IMR-90 (cell line): ENCODE results near the gene DUSP8.

Source experiments
- CEBPB ChIP-seq: IDR thresholded peaks from 2 replicates; pipeline ENCODE4 v1.6.1; 2012; ENCODE audit warnings: low read depth, low read length, improper control_type of control experiment
- FOS ChIP-seq: fragments of 150-350 bp; IDR thresholded peaks from 2 replicates; pipeline ENCODE4 v1.6.1; 2016; ENCODE audit warnings: low read depth, low read length
- MAFK ChIP-seq: IDR thresholded peaks from 2 replicates; pipeline ENCODE4 v1.6.1; 2012; ENCODE audit warnings: low read depth, low read length, improper control_type of control experiment
- MAZ ChIP-seq: IDR thresholded peaks from 2 replicates; pipeline ENCODE4 v1.6.1; 2012; ENCODE audit warnings: low read depth, mild to moderate bottlenecking, low read length, improper control_type of control experiment, moderate library complexity, borderline replicate concordance
- POLR2A ChIP-seq: IDR thresholded peaks from 2 replicates; pipeline ENCODE4 v1.6.1; 2012; ENCODE audit warnings: mild to moderate bottlenecking, low read depth, low read length
- RAD21 ChIP-seq: IDR thresholded peaks from 2 replicates; pipeline ENCODE4 v1.6.1; 2012; ENCODE audit warnings: low read length, improper control_type of control experiment
- RCOR1 ChIP-seq: IDR thresholded peaks from 2 replicates; pipeline ENCODE4 v1.6.1; 2012; ENCODE audit warnings: mild to moderate bottlenecking, low read length, improper control_type of control experiment; ENCODE audit not compliant: insufficient replicate concordance
- RFX5 ChIP-seq: IDR thresholded peaks from 2 replicates; pipeline ENCODE4 v1.8.0; 2012; ENCODE audit warnings: low read depth, mild to moderate bottlenecking, low read length, moderate library complexity
- SMC3 ChIP-seq: fragments of 150-350 bp; IDR thresholded peaks from 2 replicates; pipeline ENCODE4 v1.6.1; 2016; ENCODE audit warnings: low read depth, mild to moderate bottlenecking, antibody characterized with exemption, low read length, moderate library complexity
- TF ChIP-seq, protein P1 (sequence below): conservative IDR thresholded peaks from 2 replicates; pipeline ENCODE4 v1.5.1; 2012; ENCODE audit warnings: mild to moderate bottlenecking, low read depth, low read length, improper control_type of control experiment
- TF ChIP-seq, protein P2 (sequence below): fragments of 150-350 bp; IDR thresholded peaks from 2 replicates; pipeline ENCODE4 v1.6.1; 2016; ENCODE audit warnings: low read depth, mild to moderate bottlenecking, low read length, moderate library complexity, borderline replicate concordance
- TF ChIP-seq, protein P3 (sequence below): fragments of 150-350 bp; IDR thresholded peaks from 2 replicates; pipeline ENCODE4 v1.6.1; 2017; ENCODE audit warnings: mild to moderate bottlenecking, antibody characterized with exemption, low read length, low read depth

DNA sequence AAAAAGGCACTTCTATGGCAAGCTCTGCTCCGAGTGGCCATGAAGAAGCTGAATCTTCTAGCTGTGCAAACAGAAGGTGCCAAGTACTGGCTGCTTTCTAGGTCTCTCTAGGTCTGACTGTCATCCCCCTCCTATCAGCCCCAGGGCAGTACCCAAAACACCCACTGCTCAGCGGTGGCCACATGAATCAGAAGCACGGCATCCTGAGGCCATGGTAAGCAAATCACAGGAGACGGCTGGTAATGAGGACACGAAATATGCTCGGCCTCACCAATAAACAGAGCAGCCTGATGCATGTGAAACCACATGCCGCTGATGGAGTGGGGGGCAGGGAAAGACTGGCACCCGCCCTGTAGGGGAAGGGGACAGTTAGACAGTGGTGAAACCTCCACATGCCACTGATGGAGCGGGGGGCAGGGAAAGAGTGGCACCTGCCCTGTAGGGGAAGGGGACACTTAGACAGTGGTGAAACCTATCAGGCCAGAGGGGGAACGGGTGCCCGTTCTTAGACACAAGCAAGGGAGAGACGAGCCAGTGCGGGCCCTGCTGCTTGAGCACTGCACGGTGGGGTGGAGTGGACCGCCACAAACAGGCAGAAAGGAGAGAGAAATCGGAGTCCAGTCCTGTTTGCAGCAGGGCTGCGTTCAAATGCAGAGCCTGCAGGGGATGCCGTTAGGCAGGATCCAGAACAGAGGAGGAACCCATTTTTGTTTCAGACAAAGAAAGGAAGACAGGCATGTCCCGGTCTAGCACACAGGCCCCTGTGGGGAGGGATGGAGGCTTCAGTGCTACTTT, 55.6 kb downstream of the DUSP8 start:
- TF ChIP-seq POLR2A (no peak), RAD21 (no peak), RCOR1 (no peak), SMC3 (no peak), FOS (no peak), CEBPB (no peak), MAFK (no peak), RFX5 (no peak), MAZ (no peak)
- TF ChIP-seq, protein P1, sequence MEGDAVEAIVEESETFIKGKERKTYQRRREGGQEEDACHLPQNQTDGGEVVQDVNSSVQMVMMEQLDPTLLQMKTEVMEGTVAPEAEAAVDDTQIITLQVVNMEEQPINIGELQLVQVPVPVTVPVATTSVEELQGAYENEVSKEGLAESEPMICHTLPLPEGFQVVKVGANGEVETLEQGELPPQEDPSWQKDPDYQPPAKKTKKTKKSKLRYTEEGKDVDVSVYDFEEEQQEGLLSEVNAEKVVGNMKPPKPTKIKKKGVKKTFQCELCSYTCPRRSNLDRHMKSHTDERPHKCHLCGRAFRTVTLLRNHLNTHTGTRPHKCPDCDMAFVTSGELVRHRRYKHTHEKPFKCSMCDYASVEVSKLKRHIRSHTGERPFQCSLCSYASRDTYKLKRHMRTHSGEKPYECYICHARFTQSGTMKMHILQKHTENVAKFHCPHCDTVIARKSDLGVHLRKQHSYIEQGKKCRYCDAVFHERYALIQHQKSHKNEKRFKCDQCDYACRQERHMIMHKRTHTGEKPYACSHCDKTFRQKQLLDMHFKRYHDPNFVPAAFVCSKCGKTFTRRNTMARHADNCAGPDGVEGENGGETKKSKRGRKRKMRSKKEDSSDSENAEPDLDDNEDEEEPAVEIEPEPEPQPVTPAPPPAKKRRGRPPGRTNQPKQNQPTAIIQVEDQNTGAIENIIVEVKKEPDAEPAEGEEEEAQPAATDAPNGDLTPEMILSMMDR: 0 out of 2 replicates have a peak, but pooled peaks have one; percentile 11
- TF ChIP-seq, protein P2, sequence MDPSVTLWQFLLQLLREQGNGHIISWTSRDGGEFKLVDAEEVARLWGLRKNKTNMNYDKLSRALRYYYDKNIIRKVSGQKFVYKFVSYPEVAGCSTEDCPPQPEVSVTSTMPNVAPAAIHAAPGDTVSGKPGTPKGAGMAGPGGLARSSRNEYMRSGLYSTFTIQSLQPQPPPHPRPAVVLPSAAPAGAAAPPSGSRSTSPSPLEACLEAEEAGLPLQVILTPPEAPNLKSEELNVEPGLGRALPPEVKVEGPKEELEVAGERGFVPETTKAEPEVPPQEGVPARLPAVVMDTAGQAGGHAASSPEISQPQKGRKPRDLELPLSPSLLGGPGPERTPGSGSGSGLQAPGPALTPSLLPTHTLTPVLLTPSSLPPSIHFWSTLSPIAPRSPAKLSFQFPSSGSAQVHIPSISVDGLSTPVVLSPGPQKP: no peak
- TF ChIP-seq, protein P3, sequence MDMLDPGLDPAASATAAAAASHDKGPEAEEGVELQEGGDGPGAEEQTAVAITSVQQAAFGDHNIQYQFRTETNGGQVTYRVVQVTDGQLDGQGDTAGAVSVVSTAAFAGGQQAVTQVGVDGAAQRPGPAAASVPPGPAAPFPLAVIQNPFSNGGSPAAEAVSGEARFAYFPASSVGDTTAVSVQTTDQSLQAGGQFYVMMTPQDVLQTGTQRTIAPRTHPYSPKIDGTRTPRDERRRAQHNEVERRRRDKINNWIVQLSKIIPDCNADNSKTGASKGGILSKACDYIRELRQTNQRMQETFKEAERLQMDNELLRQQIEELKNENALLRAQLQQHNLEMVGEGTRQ: peak; percentile 34; the same call in 1 of the 2 replicates
